GM18505 (cell line): ENCODE results near the gene NDUFA11.

Experiments
- ATAC-seq: cut with Tn5 transposase; IDR thresholded peaks from one replicate; pipeline ENCODE4 v1.9.1; 2021; ENCODE audit not compliant: unreplicated experiment
- POLR2A ChIP-seq: IDR thresholded peaks from 4 replicates; pipeline ENCODE4 v1.6.1; 2011; ENCODE audit warnings: borderline replicate concordance; ENCODE audit not compliant: insufficient read depth, insufficient read length; ENCODE audit errors: extremely low read depth

NDUFA11 gene

DNA sequence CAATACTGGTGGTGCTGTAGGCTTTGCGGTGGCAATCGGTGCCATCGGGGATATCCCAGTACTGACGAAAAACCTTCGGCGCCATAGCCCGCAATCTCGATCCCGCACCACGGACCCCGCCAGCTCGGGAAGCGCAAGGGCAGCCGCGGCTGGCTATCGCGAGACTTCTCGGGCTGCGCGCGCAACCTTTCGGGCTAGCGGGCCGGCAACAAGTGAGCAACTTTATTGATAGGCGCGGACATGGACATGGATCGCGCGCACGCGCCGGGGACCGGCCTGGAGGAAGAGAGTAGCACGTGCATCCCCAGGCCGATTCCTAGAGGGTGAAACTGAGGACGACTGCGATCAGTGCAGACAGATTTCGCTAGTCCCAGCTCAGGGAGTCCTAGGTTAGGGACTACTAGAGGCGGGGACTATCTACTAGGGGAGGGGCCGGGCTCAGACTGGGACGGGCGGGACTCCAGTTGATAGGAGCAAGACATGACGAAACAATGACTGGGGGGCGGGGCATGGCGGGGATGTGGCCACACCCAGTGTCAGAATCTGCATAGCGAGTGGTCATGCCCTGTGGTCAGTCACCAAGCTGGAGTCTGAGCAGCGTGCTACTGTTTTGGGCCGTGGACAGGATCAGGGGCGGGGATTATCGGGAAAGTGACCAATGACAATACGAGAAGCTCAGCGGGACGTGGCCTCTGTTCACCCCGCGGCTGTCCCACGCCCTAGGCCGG, at the start of gene NDUFA11:
Gene NDUFA11 (minus strand): TSS at position 167 of the 728 bp plus-strand sequence. CDS start 82 bp downstream, at position 85.
- ATAC-seq, result peak; percentile 34
- peak; percentile 86 for TF ChIP-seq POLR2A

DNA sequence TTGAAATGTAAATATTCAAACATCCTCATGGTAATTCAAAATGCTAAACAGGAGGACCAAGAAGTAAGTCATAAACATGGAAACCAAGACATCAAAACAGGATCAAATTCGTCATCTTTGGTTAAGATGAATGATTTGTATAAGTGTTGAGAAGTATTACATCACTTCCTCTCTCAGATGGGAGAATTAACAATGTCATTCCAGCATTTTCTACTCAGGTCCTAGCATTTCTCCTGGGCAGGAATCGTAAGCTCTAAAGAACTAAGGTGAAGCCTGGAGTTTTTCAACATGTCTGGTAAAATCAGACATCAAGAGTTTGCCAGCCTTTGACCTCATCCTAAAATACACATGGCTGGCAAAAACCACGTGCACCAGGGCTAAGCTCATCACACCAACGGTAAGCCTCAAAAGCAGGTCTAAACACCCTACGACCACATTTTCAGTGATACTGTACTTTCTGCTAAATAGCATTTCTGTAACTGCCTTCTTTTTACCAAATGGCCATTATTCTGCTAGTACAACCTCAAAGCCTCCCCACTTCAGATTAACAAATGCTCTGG, 49.5 kb upstream of the NDUFA11 start:
- TF ChIP-seq POLR2A, result no peak
- ATAC-seq, result no peak

DNA sequence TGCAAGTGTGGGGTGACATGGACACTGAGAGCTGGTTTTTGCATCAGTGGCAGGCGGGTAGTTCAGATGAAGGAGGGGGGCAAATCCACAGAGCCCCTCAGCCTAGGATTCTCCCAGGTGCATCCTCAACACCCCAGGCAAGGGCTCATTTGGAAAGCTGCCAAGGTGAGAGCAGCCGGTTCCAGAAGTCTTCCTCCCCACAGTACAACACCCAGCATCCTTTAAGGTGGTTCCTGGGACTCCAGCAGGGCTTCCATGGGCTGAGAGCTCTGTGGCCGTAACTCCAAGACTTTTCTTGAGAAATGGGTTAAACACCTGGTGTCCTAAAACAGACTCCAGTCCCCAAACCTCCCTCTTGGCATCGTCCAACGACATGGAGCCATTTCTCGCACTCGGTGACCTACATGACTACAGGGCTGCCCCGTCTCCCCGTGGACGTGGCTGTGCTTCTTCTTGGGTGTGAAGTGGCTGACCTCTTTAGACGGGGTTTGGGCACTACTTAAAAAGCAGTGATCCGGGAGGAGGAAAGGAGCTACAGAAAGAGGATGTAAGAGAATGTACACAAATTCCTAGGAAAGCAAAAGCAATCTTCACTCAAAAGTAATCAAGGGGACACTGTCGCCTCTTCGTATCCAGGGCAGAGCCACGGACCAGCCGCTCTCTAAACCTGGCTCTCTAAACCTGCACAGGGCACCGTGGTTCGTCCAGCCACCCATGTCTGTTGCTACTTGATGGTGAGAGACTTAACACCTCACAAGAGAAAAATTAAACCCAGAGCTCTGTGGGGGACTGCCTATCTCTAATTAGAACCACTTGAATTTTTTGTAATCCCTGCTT, 48.8 kb upstream of the NDUFA11 start:
- ATAC-seq, result no peak
- no peak for TF ChIP-seq POLR2A

DNA sequence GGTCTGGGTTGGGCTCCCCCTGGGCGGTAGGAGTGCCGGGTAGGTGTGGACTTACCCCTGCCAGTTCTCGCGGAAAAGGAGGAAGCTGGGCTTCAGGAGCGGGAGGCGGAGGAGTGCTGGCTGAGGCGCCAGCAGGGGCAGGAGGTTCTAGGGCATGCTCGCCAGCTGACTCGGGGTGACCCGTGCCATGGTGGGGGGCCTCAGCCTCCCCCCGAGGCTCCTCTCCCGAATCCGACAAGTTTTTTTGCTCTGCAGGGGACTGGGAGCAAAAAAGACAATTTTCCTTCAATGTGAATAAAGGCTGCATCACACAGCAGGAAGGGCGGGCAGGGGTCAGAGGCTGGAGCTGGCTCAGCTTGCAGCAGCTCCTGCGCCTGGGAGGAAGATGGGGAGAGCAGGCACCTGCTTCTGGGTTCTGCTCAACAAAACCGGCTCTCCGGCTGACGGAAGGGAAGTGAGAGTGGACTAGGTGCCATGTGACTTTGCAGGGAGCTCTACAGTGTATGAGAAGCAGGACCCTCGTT, 47.8 kb upstream of the NDUFA11 start:
- TF ChIP-seq POLR2A, result no peak
- no peak for ATAC-seq

DNA sequence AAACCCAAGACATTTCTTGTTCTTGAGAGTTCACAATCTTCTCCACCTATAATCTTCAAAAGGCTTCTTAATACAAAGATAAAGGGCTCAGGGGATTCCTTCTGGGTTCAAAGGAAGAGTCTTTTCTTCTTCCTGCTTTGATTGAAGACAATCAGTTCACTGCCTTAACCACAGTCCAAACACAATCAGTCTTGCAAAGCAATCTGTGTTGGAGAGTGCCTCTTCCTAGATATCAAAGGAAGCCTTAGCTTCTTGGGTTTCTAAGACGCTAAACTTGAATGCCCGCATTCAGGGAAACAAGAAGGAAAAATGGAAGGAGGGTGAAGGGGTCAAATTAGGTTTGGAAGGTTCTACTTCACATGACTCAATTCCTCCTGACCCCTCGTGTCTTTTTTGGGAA, 47.2 kb upstream of the NDUFA11 start:
- TF ChIP-seq POLR2A, result no peak
- ATAC-seq, result no peak

DNA sequence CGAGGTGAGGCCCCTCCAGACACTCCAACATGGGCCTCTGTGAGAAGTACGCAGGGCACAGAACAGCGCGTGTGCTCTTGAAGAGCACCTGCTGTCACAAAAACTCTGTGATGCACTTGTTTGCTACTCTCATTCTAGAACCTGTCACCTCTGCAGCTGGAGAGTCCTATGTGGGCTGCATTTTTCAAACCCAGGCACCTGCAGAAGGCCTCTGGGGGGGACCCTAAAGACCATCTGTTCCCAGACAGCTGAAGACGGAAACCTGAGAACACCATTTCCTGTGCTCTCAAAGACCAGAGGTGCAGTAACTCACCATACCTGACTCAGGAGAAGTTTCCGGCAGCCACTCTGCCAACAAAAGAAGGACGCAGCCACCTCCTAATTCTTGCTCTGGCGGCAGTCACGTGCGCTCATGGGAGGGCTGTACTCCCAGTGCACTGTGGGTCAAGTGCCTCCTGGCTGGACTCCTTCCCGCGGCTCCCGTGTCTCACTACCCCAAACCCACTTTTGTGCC, 46.3 kb upstream of the NDUFA11 start:
- no peak for ATAC-seq
- TF ChIP-seq POLR2A, result no peak

DNA sequence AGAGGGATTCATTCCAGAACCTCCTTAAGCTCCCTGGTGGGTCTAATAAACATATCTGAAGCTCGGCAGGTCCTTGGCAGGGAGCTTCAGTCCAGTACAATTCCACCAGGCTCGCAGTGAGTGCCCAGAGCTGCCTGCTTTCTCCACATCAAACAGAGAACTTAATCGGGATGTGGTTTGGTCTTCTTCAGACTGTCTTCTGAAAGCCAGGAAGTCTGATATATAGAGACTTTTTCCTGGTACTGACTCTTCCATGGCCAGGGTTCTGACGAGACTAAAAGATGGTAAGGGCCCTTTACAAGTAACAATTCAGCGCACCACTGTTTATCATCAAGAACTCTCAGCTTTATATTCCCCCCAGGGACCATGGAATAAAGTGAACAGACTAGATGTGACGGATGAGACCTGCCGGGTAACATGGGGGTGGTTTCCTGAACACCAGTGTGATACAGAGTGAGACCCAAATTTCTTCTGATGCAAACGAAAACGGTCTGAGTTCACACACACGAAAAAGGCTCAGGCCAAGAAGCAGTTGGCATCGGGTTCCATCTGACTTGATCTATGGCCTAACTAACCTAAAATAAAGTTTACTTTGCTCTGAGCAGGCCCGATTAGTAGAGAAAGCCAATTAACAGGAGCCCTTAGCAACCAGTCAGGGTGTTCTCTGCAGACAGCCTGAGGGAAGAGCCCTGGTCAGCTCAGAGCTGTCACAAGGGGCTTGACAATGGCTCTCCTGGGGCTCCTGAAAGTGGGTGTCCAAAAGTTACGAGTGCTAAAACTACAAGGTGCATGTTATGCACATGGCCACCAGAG, 45.4 kb upstream of the NDUFA11 start:
- no peak for TF ChIP-seq POLR2A
- ATAC-seq, result no peak

DNA sequence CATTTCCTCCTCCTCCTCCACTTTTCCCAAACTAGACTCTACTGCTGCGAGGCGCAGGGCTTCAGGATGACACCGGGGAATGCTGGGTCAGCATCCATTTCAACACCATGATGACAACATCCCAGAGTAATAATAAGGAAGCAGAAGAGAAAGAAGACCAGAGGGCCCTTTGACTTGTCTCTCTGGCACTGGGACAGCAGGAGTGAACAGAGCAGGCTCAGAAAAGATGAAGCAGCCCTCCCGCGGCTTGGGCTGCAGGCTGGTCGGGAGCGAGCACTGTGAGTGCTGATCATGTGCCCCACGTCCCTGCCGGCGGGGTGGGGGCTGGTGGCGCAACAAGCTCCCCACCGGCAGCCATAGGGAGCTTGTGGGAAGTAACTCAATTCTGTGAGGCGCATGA, 43.8 kb upstream of the NDUFA11 start:
- ATAC-seq, result no peak
- no peak for TF ChIP-seq POLR2A

DNA sequence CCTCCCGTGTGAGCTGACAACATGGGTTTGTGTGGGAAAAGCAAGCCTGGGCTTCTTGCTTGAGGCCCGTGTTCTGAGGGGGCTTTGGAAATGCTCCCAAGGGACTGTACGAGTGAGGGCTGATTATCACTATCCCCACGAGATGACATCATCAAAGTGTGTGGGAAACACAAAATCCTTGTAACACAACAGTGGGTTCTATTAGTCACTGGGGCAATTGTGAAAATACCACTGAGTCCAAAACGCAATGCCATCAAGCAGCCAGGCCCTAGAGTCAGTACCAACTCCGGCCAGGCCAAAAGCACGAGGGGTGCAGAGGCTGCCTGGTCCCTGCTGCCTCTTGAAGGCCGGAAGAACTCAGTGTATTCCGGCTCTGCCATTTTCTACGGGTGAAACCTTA, 40.0 kb upstream of the NDUFA11 start:
- TF ChIP-seq POLR2A, result no peak
- no peak for ATAC-seq

DNA sequence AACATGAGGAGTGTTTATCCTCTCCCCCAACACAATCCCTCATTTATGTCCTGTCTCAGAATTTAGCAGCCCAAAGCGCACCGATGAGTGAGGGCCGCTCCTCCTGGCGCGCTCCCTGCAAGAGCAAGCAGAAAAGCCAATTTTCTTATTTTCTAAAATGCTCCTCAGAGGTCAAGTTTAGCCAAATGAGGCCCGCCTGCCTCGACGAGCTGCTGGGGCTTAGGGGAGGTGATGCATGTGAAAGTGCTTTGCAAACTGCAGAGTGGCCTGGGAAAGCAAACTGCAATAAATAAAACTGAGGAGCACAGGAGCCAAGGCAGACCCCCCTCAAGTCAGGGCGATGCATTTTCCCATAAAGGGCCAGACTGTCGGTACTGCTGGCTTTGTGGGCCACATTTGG, 39.5 kb upstream of the NDUFA11 start:
- TF ChIP-seq POLR2A, result no peak
- no peak for ATAC-seq

DNA sequence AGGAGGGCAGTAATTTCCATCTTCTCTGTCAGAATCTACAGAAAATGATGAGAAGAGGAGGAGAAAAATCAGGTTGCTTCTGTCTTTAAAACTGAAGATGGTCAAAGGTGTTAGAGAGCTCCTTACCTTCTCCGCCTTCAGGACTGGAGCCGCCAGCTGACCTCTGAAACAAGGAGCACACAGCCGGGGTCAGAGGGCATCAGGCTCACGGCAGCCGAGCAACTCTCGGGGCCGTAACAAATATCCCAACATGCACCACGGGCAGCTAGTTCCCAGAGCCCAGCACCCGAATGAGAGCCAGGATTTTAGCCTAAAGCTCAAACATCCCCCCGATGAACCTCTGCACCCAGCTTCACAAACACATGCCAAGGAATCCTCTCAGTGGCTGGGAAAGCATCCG, 38.1 kb upstream of the NDUFA11 start:
- ATAC-seq, result no peak
- no peak for TF ChIP-seq POLR2A

DNA sequence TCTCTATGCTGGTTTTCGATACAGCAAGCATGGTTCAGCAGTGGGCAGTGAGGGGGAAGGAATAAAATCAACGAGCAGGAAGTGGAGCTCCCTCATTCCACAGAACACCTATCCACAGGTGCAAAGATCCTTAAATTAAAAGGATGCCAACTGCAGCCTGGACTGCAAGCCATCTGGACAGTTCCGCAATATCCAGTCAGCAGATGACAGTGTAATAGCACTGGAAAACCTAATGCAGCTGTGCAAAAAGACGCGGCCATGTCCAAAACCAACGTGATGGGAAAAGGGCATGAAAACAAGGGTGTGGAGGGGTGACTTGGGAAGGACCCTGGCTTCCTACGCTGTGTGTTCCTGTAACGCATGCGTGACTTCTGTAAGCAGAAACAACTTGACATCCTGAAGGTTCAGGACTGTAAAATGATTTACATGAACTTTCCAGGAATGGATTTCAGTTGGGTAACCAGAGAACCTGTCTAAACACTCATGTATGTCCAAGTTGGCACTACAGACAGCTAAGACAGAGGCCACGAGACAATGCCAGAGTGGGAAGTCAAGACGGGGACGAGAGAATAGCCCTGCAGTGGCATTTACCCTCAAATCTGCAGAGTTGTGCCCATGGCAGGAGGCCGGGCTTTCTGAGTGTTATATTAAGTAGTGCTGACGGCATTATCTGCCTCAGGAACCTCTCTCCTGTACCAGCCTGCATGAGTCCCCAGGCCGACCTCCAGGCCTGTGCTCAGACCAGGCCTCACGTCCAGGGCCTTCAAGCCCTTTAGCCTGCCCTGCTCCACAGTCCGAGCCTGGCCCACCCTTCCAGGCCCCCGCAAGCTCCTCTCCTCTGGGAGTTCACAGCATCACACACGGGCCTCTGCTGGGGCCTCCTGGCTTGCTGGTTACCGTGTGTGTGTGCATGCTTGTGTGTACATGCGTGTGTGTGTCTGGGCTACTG, 36.9 kb upstream of the NDUFA11 start:
- TF ChIP-seq POLR2A, result no peak
- no peak for ATAC-seq

DNA sequence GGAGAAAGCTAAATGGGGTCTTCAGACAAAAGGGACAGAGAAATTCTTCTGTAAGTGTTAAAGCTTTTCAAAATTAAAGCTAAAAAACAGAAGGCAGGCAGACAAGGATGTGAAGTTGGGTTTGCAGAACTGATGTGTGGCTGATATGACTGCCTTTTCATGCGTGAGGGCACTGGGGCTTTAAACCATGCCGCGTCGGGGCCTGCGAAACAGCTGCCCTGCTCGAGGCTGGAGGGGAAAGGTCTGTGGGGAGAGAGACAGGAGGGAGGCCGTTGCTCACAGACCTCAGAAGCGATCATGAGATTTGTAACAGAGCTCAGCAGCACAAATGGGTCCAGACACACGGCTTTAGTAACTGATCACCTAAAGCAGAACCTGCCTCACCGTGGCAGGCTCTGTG, 34.0 kb upstream of the NDUFA11 start:
- no peak for ATAC-seq

More for the DNA sequence above, 34.0 kb upstream of the NDUFA11 start:
- TF ChIP-seq POLR2A, result no peak
